Measurements from ENCODE around the gene HNRNPU. TPM values are rescaled to one million over a fixed set of nuclear protein-coding genes. Genes with fewer than 3 reads are reported as not detected.

Gene HNRNPU
- total RNA-seq, 1 donor from 2014 or later: 299 TPM

DNA sequence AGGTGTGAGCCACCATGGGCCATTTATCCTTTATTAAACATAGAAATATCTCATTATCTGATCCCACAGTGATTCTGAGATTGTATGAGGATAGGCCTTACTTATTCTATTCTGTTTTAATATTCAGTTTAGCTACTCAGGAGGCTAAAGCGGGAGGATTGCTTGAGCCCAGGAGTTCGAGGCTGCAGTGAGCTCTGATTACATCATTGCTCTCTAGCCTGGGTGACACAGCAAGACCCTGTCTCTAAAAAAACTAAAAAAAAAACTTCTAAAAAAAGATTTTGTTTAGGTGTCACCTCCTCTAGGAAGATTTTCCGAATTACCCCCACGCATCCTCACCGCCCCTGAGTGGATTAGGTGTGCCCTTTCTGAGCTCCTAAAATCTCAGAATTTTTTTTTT lies 14.3 kb upstream of the HNRNPU start:
- Mint-ChIP-seq H3K4me3 (ENCODE audit: unreplicated experiment) (no peak overlapping the region), H3K27me3 (ENCODE audit: unreplicated experiment) (no peaks in the 10 kb centered on the region), H3K27ac (ENCODE audit: unreplicated experiment) (no peak overlapping the region), H3K9me3 (ENCODE audit: unreplicated experiment) (no peaks in the 10 kb centered on the region), H3K36me3 (ENCODE audit: unreplicated experiment) (no peaks in the 10 kb centered on the region), H3K4me1 (ENCODE audit: unreplicated experiment) (no peaks in the 10 kb centered on the region)
- no peak for TF ChIP-seq CTCF (IDR thresholded peaks at IDR 0.05)
- DNase-seq (ENCODE audit: extremely low spot score, unreplicated experiment): no peak

- no peak for DNase-seq (ENCODE audit: extremely low spot score, unreplicated experiment)
- TF ChIP-seq CTCF (IDR thresholded peaks at IDR 0.05): no peak
- Mint-ChIP-seq H3K4me3 (ENCODE audit: unreplicated experiment) (no peak overlapping the region), H3K4me1 (ENCODE audit: unreplicated experiment) (no peaks in the 10 kb centered on the region), H3K27me3 (ENCODE audit: unreplicated experiment) (no peaks in the 10 kb centered on the region), H3K27ac (ENCODE audit: unreplicated experiment) (no peak overlapping the region), H3K36me3 (ENCODE audit: unreplicated experiment) (no peaks in the 10 kb centered on the region), H3K9me3 (ENCODE audit: unreplicated experiment) (no peaks in the 10 kb centered on the region)
Observed at GRCh38 chr1:244876228-244876910, 12.0 kb upstream of the HNRNPU start.

DNA sequence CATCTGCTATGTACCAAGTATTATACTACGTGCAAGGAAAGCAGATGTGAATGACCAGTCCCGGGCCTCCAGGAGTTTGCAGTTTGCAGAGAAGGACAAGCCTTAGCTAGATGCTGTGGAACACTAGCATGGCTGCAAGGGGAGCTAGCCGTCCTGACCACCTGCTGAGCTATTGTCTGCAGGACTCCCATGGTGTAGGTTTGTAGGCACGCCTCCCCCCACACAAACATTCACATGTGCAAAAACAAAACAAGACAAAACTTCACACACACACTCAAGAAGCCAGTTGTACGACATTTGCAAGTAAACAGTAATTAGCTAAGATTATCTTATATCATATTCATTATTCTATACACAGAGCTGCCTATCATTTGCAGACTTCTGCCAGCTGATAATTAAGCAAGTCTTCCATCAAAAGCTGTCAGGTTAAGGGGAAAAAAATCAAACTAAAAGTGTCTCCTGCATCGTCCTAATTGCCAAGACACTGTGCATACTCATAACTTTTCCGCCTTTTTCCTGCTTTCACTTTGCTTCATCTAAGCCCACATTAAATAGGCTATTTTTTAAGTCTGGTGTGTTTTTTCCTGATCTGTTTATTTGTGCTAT lies 10.7 kb upstream of the HNRNPU start:
- H3K4me1 Mint-ChIP-seq (ENCODE audit: unreplicated experiment): no peaks in the 10 kb centered on the region
- no peak for TF ChIP-seq CTCF (IDR thresholded peaks at IDR 0.05)
- H3K36me3 Mint-ChIP-seq (ENCODE audit: unreplicated experiment): no peaks in the 10 kb centered on the region
- H3K27me3 Mint-ChIP-seq (ENCODE audit: unreplicated experiment): no peaks in the 10 kb centered on the region
- no peak overlapping the region for H3K27ac Mint-ChIP-seq (ENCODE audit: unreplicated experiment)
- no peak for DNase-seq (ENCODE audit: extremely low spot score, unreplicated experiment)
- no peaks in the 10 kb centered on the region for H3K9me3 Mint-ChIP-seq (ENCODE audit: unreplicated experiment)
- no peak overlapping the region for H3K4me3 Mint-ChIP-seq (ENCODE audit: unreplicated experiment)

GRCh38 chr1:244869950-244870349 lies 5.6 kb upstream of the HNRNPU start:
- H3K9me3 Mint-ChIP-seq (ENCODE audit: unreplicated experiment): no peaks in the 10 kb centered on the region
- peaks cover 19% of the 10 kb centered on the region for H3K4me1 Mint-ChIP-seq (ENCODE audit: unreplicated experiment)
- no peak overlapping the region for H3K4me3 Mint-ChIP-seq (ENCODE audit: unreplicated experiment)
- H3K27ac Mint-ChIP-seq (ENCODE audit: unreplicated experiment): no peak overlapping the region
- no peak for TF ChIP-seq CTCF (IDR thresholded peaks at IDR 0.05)
- no peak for DNase-seq (ENCODE audit: extremely low spot score, unreplicated experiment)
- H3K27me3 Mint-ChIP-seq (ENCODE audit: unreplicated experiment): no peaks in the 10 kb centered on the region
- no peaks in the 10 kb centered on the region for H3K36me3 Mint-ChIP-seq (ENCODE audit: unreplicated experiment)

DNA sequence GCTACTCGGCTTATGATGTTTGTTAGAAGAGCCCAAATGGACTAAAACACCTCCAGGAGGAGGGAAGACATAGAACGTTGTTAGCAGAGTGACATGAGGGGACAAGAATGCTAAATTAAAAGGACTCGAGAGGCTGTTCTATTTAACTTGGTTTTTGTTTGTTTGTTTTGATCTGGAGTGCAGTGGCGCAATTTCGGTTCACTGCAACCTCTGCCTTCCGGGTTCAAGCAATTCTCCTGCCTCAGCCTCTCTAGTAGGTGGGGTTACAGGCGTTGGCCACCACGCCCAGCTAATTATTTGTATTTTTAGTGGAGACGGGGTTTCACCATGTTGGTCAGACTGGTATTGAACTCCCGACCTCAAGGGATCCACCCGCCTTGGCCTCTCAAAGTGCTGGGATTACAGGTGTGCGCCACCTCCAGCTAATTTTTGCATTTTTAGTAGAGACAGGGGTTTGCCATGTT lies 5.1 kb upstream of the HNRNPU start:
- H3K27ac Mint-ChIP-seq (ENCODE audit: unreplicated experiment): no peak overlapping the region
- H3K9me3 Mint-ChIP-seq (ENCODE audit: unreplicated experiment): no peaks in the 10 kb centered on the region
- no peaks in the 10 kb centered on the region for H3K36me3 Mint-ChIP-seq (ENCODE audit: unreplicated experiment)
- no peak for TF ChIP-seq CTCF (IDR thresholded peaks at IDR 0.05)
- no peak for DNase-seq (ENCODE audit: extremely low spot score, unreplicated experiment)
- no peaks in the 10 kb centered on the region for H3K27me3 Mint-ChIP-seq (ENCODE audit: unreplicated experiment)
- H3K4me3 Mint-ChIP-seq (ENCODE audit: unreplicated experiment): no peak overlapping the region
- H3K4me1 Mint-ChIP-seq (ENCODE audit: unreplicated experiment): peaks cover 22% of the 10 kb centered on the region

Data from osteocyte (in vitro differentiated cells).